IPS-NIHi11 (cell line): Measurements from ENCODE around the gene RPA3.

Experiments
- DNase-seq: peaks from one replicate; pipeline ENCODE4 v3.0.0; 2012; ENCODE audit warnings: mixed read lengths, low spot score

RPA3 gene

GRCh38 chr7:7653593-7654187, 64.7 kb downstream of the RPA3 start:
- peak; percentile 61 for DNase-seq

GRCh38 chr7:7652798-7653540, 65.4 kb downstream of the RPA3 start:
- no peak for DNase-seq

GRCh38 chr7:7651479-7651878, 66.9 kb downstream of the RPA3 start:
- DNase-seq: no peak

- no peak for DNase-seq
Observed at GRCh38 chr7:7650682-7651206, 67.7 kb downstream of the RPA3 start.

DNA sequence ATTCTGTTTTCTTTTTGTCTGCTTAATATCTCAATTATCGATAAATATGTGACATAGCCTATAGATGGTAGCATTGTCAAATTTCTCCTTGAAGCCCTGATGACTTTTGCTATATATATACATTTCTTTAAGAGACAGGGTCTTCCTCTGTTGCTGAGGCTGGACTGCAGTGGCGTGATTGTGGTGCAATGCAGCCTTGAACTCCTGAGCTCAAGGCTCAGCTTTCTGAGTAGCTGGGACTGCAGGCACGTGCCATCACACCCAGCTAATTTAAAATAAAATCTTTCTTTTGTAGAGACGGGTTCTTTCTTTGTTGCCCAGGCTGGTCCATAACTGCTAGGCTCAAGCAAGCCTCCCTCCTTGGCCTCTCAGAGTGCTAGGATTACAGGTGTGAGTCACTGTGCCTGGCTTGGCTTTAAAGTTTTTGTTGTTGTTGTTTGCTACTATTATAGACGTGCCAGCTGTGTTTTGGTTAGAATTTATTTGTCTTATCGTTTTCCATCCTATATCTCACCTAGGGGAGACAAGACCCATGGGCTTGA, 70.8 kb downstream of the RPA3 start:
- no peak for DNase-seq

DNA sequence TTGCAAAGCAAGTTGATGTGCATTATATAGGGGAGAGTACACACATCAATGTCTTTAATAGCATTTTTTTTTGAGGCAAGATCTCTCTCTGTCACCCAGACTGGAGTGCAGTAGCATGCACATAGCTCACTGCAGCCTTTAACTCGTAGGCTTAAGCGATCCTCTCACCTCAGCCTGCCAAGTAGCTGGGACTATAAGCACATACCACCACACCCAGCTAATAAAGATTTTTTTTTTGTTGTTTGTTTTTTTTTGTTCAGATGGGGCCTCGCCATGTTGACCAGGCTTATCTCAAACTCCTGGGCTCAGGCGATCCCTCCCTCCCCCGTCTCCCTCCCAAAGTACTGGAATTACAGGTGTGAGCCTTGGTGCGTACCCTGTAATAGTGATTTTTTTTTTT, 76.3 kb downstream of the RPA3 start:
- DNase-seq: no peak

DNA sequence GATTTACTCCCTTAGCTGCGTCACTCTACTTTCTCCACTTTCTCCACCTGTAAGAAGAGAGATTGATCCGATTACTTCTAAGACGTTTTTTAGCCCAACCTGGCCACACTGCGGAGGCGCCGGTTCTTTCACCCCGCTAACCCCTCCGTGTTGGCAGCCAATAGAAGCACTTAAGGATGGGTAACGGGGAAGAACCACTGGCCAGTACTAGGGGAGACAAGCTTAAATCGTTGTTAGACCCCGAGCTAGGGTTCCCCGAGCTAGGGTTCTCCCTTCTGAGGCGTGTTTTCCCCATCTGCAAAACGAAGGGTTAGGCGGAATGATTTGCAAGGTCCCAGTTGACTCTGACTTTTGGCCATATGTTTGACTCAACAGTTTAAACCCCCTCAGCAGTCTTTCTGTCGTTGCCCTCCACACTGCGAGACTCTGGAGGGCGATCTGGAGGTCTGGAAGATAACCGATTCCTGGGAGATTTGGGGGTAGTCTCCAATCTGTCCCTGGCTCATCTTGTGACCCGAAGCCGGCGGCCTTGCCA, 77.2 kb downstream of the RPA3 start:
- DNase-seq: peak; percentile 17

DNA sequence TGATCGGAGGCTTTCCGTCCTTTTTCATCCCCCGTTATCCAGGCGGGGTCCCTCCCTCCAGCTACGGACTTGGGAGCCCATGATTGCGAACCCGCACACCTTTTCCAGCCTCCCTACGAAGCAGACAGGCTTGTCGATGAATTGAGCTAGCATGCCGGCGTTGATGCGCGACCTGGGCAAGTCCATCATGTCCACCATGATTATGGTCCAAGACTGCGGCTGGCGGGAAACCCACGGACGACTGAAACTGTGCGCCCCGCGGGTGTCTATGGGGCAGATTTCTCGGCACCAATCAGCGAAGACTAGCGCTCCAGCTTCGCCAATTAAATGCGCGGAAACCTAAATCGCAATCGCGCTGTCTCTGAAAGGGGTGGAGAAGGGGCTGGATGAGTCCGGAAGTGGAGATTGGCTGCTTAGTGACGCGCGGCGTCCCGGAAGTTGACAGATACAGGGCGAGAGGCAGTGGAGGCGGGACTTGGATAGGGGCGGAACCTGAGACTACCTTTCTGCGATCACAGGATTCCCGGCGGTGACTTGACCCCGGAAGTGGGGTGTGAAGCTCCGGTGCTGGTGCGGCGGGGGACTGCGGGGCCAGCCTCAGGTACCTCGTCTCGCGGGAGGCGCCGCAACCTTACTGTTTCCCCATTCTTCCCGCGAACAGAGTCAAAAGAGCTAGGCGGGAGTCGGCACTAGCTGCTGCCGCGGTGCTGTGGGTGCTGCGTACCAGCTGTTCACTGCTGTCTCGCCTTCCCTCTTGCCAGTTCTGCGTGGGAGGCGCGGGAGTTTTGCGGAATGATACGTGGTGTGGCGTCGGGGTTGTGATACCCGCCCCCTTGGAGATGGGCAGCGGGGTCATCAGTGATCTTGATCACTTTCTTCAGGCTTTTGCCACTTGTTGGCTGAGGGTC, 77.9 kb downstream of the RPA3 start, which contains the start of gene UMAD1:
Gene UMAD1, plus strand, starts transcription at position 532 of the 908 bp plus-strand sequence. CDS start 32,620 bp downstream, outside the sequence.
- peak; percentile 95 for DNase-seq

DNA sequence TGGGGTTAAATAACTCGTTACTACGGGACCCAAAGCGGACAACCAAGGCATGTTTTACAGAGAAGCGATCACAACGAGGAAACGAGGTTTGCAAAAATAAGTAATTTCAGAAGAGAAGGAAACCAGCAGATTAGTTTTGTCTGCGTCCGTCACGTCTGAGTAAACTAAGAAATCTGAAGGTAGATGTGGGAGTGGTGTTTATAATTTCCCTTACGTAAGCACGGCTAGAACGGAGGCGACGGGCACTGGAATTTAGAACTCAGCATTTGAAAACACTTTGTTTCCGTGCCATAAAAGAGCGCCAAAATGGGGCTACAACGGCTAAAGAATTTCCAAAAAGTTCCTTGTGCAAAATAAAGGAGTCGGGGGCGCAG, 78.6 kb downstream of the RPA3 start:
- no peak for DNase-seq

DNA sequence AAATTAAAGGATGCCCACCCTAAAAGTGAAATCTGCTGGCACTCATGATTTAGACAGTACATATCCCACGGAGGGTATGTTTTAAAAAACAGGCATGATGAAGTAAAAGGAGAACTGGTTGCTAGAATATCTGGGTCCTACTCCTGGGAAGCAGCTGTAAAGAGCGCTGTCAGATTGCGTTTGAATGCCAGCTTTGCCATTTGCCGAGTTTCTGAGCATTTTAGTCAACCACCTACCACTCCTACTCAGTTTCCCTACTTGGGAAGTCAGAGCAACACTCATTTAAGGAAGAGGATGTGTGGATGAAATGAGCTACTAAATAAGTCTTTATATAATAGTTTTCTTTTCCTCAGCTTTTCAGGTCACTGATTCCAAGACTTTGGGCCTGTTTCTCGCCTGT, 79.0 kb downstream of the RPA3 start:
- DNase-seq: no peak

GRCh38 chr7:7630626-7631329, 87.6 kb downstream of the RPA3 start:
- no peak for DNase-seq

DNA sequence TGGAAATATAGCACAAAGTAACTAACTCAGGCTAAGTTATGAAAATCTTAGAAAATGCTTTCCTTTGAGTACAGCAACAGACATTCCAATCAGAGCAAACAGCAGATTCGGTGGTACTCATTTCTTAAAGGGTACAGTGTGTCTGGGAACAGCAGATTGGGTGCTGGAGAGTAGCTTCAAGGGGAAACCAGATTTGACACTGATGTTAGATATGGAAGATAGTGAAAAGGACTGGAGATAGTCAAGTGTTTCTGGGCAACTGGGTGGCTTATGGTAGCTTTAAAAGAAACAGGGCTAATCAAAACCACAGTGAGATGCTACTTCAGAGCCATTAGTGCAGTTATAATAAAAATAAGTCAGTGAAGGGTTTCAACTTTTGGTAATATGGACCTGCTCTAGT, 89.9 kb downstream of the RPA3 start:
- DNase-seq: no peak

DNA sequence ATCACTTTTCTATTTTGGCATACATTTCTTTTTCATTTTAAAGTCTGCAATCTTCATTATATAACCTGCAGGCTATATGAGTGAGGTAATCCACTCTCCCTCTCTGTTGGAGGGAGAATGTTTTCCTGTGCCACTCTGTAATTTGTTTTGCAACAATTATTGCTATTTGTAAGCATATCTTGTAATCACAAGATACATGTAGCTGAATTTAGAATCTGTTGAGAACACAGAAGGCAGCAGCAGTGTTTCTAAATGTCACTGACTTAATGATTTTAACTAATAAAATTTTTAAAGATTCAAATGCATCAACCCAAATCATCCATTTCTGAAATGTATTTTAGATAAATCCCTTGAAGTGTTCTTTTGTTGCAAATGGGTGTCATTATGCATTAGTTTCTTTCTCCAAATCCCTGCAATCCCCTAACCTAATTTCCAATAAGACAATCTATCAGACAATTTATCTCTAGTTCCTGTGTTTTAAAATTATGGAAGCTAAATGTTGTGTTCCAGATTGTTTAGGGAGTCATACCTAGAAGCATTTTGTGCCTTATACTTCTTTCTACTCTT, 97.7 kb downstream of the RPA3 start:
- DNase-seq: no peak

DNA sequence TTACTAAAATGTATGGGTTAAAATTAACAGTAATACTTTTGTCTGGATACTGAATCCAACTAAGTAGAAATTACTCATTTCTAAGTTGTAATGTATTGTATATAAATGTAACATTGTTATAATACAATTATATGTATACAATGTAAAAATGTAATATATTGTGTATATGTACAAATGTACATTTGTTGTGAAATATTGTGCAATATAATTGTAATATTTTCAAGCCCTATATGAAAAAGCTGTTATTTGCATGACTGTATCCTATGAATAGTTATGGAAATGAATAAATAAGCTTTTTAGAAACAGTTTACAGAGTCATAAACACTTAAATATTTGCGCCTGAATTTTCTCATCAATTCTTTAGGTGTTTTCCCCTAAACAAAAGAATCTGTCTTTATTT, 98.2 kb downstream of the RPA3 start:
- DNase-seq: no peak

DNA sequence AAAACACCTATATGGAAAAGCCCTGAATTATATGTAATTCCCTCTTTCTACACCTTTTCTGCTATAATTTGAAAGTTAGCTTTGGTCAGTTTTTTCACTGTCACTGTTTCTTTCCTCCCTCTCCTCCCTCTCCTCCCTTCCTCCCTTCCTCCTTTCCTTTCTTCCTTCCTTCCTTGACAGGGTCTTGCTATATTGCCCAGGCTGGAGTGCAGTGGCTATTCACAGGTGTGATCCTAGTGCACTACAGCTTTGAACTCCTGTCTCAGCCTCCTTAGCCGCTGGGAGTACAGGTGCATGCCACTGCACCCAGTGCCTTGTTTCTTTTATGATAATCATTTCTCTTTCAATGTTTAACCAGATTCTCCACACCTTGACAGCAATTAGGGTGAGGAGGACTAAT, 100.0 kb downstream of the RPA3 start:
- DNase-seq: no peak

DNA sequence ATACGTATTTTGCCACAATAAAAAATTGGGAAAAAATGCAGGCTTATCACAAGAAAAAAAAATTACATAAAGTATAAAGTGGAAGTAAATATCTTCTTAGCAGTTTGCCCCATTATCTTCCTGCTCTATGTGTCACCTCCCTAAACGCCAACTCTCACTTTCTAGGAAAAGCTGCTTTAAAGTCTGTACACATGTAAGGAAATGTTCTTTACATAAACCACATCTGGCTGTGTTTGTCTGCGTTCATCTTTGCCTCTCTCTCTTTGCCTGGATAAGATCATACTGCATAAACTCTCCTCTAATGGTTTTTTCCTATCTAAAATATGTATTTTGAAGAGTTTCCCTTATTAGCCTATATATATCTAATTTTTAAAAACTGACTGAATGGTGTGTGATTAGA, 100.9 kb downstream of the RPA3 start:
- no peak for DNase-seq

GRCh38 chr7:7614018-7614741, 104.2 kb downstream of the RPA3 start:
- no peak for DNase-seq

- no peak for DNase-seq
Observed at GRCh38 chr7:7613210-7613609, 105.2 kb downstream of the RPA3 start.

GRCh38 chr7:7612519-7612918, 105.9 kb downstream of the RPA3 start:
- no peak for DNase-seq

GRCh38 chr7:7609330-7609729, 109.1 kb downstream of the RPA3 start:
- DNase-seq: no peak
